ENCODE measurements around the gene KLHDC10.
"Not testable (repeated sequence)": the region's sequence is repeated elsewhere in the genome, so short reads cannot be mapped to it uniquely, and the experiment has no call there.

- TF ChIP-seq CTCF, EP300 (IDR thresholded peaks at IDR 0.05): not testable (repeated sequence)
Measured at GRCh38 chr7:130055198-130055597, 15.1 kb upstream of the KLHDC10 start.
